Psoas muscle (tissue), 8 donors: Measurements from ENCODE around the gene BCKDHA. TPM values are rescaled to one million over a fixed set of nuclear protein-coding genes. Genes with fewer than 3 reads are reported as not detected.
A peak's percentile ranks its signal among the peaks of the same experiment; 100 is the strongest.

Experiments
- ATAC-seq, 4 donors: fragments of 200-7000 bp; cut with Tn5 transposase; one replicate each; pipeline ENCODE4 v1.9.1; 2020; ENCODE audit warnings: moderate library complexity in 3 of 4, mild to moderate bottlenecking in 2 of 4
- DNase-seq, 2 donors: peaks; one replicate each; pipeline ENCODE4 v3.0.0-alpha.2; 2020
- H3K27ac ChIP-seq: fragments of 200-600 bp; one replicate; pipeline ENCODE4 v1.8.0; 2022
- H3K27me3 ChIP-seq, 3 donors: fragments of 200-600 bp in 1 of 3; one replicate each; pipeline versions ENCODE4 v1.6.1 to v1.8.0; 2013 to 2022; ENCODE audit warnings: low read length in 2 of 3, mild to moderate bottlenecking in 2 of 3, moderate library complexity in 1 of 3; ENCODE audit not compliant: insufficient read depth in 3 of 3
- H3K36me3 ChIP-seq, 2 donors: fragments of 200-600 bp in 1 of 2; one replicate each; pipeline versions ENCODE4 v1.6.1 to v1.8.0; 2013 to 2022; ENCODE audit warnings: low read depth in 1 of 2, mild to moderate bottlenecking in 1 of 2, moderate library complexity in 1 of 2; ENCODE audit not compliant: insufficient read depth in 1 of 2
- H3K4me1 ChIP-seq: fragments of 200-600 bp; one replicate; pipeline ENCODE4 v1.8.0; 2022
- H3K4me3 ChIP-seq: fragments of 200-600 bp; one replicate; pipeline ENCODE4 v1.8.0; 2022; ENCODE audit warnings: mild to moderate bottlenecking
- H3K9me3 ChIP-seq: fragments of 200-600 bp; one replicate; pipeline ENCODE4 v1.8.0; 2022
- CTCF ChIP-seq: fragments of 200-600 bp; IDR thresholded peaks from one replicate; pipeline ENCODE4 v1.8.0; 2022; ENCODE audit warnings: antibody characterized with exemption
- WGBS, 3 donors: extraction: QIAGEN DNeasy Blood & Tissue Kit; methylation state at CpG; one replicate each; pipeline versions ENCODE4 v1.1.6 to v1.1.7; 2013; 5-methylcytosine and 5-hydroxymethylcytosine counted together
- intact Hi-C, 2 donors: fragments of 100-400 bp; cut with DNase I; formaldehyde crosslinking; loops; one replicate each; pipeline versions ENCODE4 v1.11.0 to v1.14.2; 2022
- polyA plus RNA-seq, 3 donors: library from polyadenylated mRNA; stranded (reverse); fragments of 200-250 nt; gene quantifications; one replicate each; pipeline ENCODE4 v1.2.3, GENCODE V29; 2013
- total RNA-seq, 4 donors: library from RNA; stranded (reverse); fragmentation: NEBNext Ultra II Directional in 2 of 4; extraction: Animal tissue kit (Norgen Biotek cat#: 25700) in 2 of 4; gene quantifications; one replicate each; pipeline versions ENCODE4 v1.2.1 to v1.2.4, GENCODE V29; 2021 to 2023
- donor health status: healthy with polysubstance abuse.
- donor health status: DM: no; HTN: no; CAD: no; lungs with moderate emphysema.
- donor health status: Bipolar disorder and iron deficiency.
- donor health status: healthy.
- donor health status: DM: yes; HTN: yes; CAD: no.
- donor health status: DM: no; HTN: no; CAD: no.
- donor health status: DM: no; HTN: no; CAD: no.
- donor health status: DM: yes; HTN: yes; CAD: no.

Gene BCKDHA
- total and polyA plus RNA-seq, 7 donors = 31.5 to 58.8 (median 43.3) TPM

- no peak for DNase-seq
- no peak for TF ChIP-seq CTCF
- intact Hi-C loops = no loop called here
- Histone ChIP-seq H3K36me3 (peaks cover 0 to 56% of the 10 kb centered on the region in 2 donors), H3K9me3 (no peaks in the 10 kb centered on the region), H3K4me1 (peaks cover 56% of the 10 kb centered on the region), H3K27ac (peak overlapping the region; percentile 78), H3K4me3 (no peak overlapping the region), H3K27me3 (no peaks in the 10 kb centered on the region)
- ATAC-seq = no peak
- 58 to 87% (median 64%) methylated on average over 10 of the region's 10 CpGs for WGBS, 3 donors
Measured at GRCh38 chr19:41413947-41414346, 16.3 kb downstream of the BCKDHA start.

GRCh38 chr19:41414461-41414860 lies 16.8 kb downstream of the BCKDHA start:
- no peak for DNase-seq
- peak overlapping the region; percentile 78 for H3K27ac ChIP-seq
- H3K4me3 ChIP-seq = no peak overlapping the region
- no peak for TF ChIP-seq CTCF
- intact Hi-C loops = no loop called here
- no peaks in the 10 kb centered on the region for H3K9me3 ChIP-seq
- H3K27me3 ChIP-seq = no peaks in the 10 kb centered on the region
- H3K4me1 ChIP-seq = peaks cover 51% of the 10 kb centered on the region
- WGBS, 3 donors = 80 to 88% (median 81%) methylated on average over 9 of the region's 9 CpGs
- ATAC-seq = no peak
- H3K36me3 ChIP-seq = peaks cover 4 to 61% of the 10 kb centered on the region in 2 donors

- peak; percentile 52 to 81 for DNase-seq
- peaks cover 4 to 68% of the 10 kb centered on the region in 2 donors for H3K36me3 ChIP-seq
- H3K4me1 ChIP-seq = peaks cover 44% of the 10 kb centered on the region
- 25 to 34% (median 28%) methylated on average over 9 of the region's 9 CpGs for WGBS, 3 donors
- ATAC-seq = peak; percentile 76 to 84 (median 80)
- H3K4me3 ChIP-seq = no peak overlapping the region
- H3K9me3 ChIP-seq = no peaks in the 10 kb centered on the region
- peak overlapping the region; percentile 78 for H3K27ac ChIP-seq
- TF ChIP-seq CTCF = no peak
- intact Hi-C loops = no loop called here
- no peaks in the 10 kb centered on the region for H3K27me3 ChIP-seq
Measured at GRCh38 chr19:41415154-41415571, 17.5 kb downstream of the BCKDHA start.

- DNase-seq (no peak), ATAC-seq (no peak)
- no peak for TF ChIP-seq CTCF
- H3K4me3 ChIP-seq = no peak overlapping the region
- H3K36me3 ChIP-seq = peaks cover 6 to 72% of the 10 kb centered on the region in 2 donors
- intact Hi-C loops = no loop called here
- 87 to 90% (median 87%) methylated on average over 12 of the region's 12 CpGs for WGBS, 3 donors
- H3K27ac ChIP-seq = peak overlapping the region; percentile 78
- H3K9me3 ChIP-seq = no peaks in the 10 kb centered on the region
- no peaks in the 10 kb centered on the region for H3K27me3 ChIP-seq
- H3K4me1 ChIP-seq = peaks cover 34% of the 10 kb centered on the region
Measured at GRCh38 chr19:41416194-41416674, 18.6 kb downstream of the BCKDHA start.
